ENCODE measurements around the gene LYG2. TPM values are rescaled to one million over a fixed set of nuclear protein-coding genes. Genes with fewer than 3 reads are reported as not detected.
"Not testable (repeated sequence)": the region's sequence is repeated elsewhere in the genome, so short reads cannot be mapped to it uniquely, and the experiment has no call there.

LYG2 gene
- total RNA-seq, 1 experiment from 2014 or later = not detected

DNA sequence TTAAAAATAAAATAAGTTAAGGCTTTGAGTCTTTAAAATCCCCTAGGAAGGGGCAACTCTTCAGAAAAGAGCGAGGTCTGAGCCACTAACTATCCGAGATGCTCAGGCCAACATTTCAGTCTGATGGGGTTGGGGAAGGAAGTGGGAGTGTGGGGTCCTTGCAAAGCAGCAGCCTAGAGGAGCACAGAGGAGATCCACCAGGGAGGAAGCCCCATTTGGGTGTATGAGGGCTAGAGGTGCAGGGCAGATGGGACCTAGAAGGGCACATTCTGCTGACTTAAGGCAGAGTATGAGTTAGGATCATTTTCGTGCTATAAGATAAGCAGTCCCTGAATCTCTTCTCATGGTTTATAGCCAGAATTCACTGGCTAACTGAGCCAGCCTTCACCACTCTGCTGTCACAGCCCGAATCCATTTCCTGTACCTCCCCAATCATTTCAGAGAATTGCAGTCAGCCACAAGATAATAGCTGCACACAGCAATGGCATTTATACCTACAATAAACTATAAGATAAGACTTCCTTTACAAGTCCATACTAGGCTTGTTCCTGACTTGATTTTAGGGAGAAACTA, 37.5 kb downstream of the LYG2 start:
- in situ Hi-C loops (cut with HindIII; ENCODE audit: low pct_unique_long_range_greater_than_20kb, low sequenced_read_pairs) = no loop called here
- DNase-seq (ENCODE audit: low read depth) = no peak

DNA sequence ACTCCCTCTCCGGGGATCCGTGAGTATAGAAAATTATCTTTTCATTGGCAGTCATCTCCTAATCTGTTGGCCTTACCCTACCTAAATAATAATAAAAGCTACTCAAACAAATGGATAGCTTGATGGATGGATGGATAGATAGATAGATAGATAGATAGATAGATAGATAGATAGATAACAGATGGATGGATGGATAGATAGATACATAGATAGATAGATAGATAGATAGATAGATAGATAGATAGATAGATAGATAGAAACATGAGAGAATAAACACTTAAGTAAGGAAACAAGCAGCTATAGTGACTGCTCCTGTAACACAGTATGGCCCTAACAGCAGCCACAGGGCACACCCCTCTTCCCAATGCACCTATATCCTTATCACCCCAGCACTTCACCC, 39.4 kb downstream of the LYG2 start:
- DNase-seq (ENCODE audit: low read depth) = no peak
- in situ Hi-C loops (cut with HindIII; ENCODE audit: low pct_unique_long_range_greater_than_20kb, low sequenced_read_pairs) = no loop called here

DNA sequence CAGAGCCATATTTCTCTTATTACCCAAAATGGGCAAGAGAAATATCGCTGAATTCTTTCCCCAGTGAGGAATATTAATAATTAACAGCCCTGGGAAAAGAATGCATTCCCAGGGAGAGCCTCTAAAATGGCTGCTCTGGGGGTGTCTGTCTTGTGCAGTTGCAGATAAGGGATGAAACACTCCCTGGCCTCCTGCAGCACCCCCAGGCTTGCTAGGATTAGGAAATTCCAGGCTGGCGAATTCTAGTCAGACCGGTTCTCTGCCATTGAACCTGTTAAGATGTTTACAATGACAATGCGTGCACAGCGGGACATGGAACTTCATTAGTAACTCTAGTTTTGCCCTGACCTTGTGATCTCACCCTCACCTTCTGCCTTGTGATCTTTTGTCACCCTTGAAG, 50.0 kb downstream of the LYG2 start:
- in situ Hi-C loops (cut with HindIII; ENCODE audit: low pct_unique_long_range_greater_than_20kb, low sequenced_read_pairs) = no loop called here
- DNase-seq (ENCODE audit: low read depth) = peak; percentile 9

DNA sequence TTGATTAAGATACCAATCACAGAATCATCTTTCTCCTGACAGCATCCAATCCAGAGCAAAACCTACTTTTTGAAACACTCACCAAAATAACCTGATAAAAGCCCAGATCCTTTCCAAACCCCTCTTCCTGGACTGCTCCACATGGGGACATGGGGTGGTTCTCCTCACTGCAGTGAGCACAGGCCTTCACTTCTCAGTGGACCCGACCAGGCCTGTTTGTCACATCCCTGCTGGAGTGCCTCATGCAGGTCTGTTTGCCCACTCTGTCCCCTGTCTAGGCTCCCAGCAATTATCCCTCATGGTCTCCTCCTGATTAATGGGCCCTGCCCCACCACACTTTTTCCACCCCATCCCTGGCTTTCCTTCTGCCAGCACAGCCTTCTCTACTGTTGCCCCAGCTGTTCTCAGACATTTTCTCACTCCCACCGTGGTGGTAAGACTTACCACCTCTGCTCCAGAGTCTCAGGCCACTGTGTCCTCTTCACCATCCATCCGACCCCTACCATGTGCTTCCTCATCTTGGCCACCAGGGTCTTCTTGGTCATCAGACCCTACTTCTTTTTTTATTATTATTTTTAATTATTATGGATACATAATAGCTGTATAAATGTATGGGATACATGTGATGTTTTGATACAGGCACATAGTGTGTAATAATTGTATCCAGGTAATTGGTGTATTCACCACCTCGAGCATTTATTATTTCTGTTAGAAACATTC, 53.3 kb downstream of the LYG2 start:
- DNase-seq (ENCODE audit: low read depth) = no peak
- in situ Hi-C loops (cut with HindIII; ENCODE audit: low pct_unique_long_range_greater_than_20kb, low sequenced_read_pairs) = no loop called here

DNA sequence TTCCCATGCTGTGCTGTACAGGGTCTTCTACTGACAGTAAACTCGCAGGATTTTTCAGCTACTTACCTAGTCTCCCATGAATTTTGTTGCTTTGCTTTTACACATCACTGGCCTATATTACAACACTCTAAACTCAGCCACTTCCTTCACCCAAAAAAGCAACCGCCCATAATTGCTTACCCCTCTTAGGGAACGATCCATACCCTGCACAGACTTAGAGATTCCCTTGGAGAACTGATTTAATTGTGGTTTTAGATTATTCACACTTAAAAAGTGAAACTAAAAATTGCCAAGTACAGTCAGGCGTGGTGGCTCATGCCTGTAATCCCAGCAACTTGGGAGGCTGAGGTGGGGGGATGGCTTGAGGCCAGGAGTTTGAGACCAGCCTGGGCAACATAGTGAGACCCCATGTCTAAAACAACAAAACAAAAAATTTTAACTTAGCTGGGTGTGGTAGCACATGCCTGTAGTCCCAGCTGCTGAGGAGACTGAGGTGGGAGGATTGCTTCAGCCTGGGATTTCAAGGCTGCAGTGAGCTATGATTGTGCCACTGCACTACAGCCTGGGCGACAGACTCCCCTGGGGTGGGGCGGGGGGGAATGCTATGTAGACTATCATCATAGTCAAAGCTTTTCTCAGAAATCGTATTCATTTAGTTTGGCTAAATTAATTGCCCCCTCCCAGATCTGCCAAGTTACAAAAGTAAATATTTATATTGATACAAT, 55.2 kb downstream of the LYG2 start:
- no peak for DNase-seq (ENCODE audit: low read depth)
- in situ Hi-C loops (cut with HindIII; ENCODE audit: low pct_unique_long_range_greater_than_20kb, low sequenced_read_pairs) = no loop called here

DNA sequence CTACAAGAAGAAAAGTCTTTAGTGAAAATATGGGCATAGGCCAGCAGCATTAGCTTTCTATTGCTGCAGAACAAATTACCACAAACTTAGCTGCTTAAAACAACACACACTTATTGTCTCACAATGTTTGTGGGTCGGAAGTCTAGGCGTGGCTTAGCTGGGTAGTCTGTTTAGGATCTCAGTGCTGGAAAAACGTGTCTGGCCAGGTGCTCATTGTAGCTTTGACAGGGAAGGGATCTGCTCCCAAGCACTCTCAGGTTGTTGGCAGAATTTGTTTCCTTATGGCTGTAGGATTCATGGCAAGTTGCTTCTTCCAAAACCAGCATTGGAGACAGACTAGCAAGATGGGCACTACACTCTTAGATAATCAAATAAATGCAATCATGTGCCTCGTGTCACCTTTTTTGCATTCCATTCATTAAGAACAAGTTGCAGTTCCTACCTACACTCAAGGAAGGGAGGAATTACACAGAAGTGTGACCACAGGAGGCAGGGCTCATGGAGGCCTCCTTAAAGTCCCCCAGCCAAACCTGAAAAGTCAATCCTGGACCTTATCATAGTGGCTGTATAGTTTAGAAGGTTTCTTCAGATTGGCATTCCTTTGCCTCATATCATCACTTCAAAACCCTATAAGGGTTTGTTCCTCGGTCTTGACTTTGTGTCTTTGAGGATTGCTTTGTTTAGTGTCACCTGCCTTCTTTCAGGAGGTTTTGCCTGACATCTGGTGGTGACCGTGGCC, 57.2 kb downstream of the LYG2 start:
- in situ Hi-C loops (cut with HindIII; ENCODE audit: low pct_unique_long_range_greater_than_20kb, low sequenced_read_pairs) = no loop called here
- no peak for DNase-seq (ENCODE audit: low read depth)

DNA sequence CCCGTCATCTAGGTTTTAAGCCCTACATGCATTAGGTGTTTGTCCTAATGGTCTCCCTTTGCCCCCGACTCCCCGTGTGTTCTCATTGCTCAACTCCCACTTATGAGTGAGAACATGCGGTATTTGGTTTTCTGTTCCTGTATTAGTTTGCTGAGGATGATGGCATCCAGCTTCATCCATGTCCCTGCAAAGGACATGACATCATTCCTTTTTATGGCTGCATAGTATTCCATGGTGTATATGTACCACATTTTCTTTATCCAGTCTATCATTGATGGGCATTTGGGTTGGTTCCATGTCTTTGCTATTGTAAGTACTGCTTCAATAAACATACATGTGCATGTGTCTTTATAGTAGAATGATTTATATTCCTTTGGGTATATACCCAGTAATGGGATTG, 63.1 kb downstream of the LYG2 start:
- in situ Hi-C loops (cut with HindIII; ENCODE audit: low pct_unique_long_range_greater_than_20kb, low sequenced_read_pairs) = not testable (repeated sequence)

More for the DNA sequence above, 63.1 kb downstream of the LYG2 start:
- DNase-seq (ENCODE audit: low read depth) = not testable (repeated sequence)

Other genes starting within 250 kb of the LYG2 start
- gene C2orf15, start 114.0 kb downstream of the LYG2 start, total RNA-seq (2014; rRNA removed; shearing (Covaris generic); ENCODE audit: low replicate concordance) = 0.95 and 4.2 TPM in 2 replicates
- 0.35 and 1.8 TPM in 2 replicates for gene TSGA10, start 100.7 kb downstream of the LYG2 start, total RNA-seq (2014; rRNA removed; shearing (Covaris generic); ENCODE audit: low replicate concordance)
- gene LIPT1, start 100.7 kb downstream of the LYG2 start, total RNA-seq (2014; rRNA removed; shearing (Covaris generic); ENCODE audit: low replicate concordance) = 15.7 and 25.2 TPM in 2 replicates
- 30.1 and 40.0 TPM in 2 replicates for gene MITD1, start 74.6 kb downstream of the LYG2 start, total RNA-seq (2014; rRNA removed; shearing (Covaris generic); ENCODE audit: low replicate concordance)
- gene MRPL30, start 74.5 kb downstream of the LYG2 start, total RNA-seq (2014; rRNA removed; shearing (Covaris generic); ENCODE audit: low replicate concordance) = 54.8 and 78.0 TPM in 2 replicates
- not detected in 2 replicates for gene LYG1, start 45.5 kb upstream of the LYG2 start, total RNA-seq (2014; rRNA removed; shearing (Covaris generic); ENCODE audit: low replicate concordance)
- gene TXNDC9, start 80.7 kb upstream of the LYG2 start, total RNA-seq (2014; rRNA removed; shearing (Covaris generic); ENCODE audit: low replicate concordance) = 92.7 and 117 TPM in 2 replicates
- gene EIF5B, start 81.7 kb upstream of the LYG2 start, total RNA-seq (2014; rRNA removed; shearing (Covaris generic); ENCODE audit: low replicate concordance) = 2.0 and 3.6 TPM in 2 replicates
- gene REV1, start 234.4 kb upstream of the LYG2 start, total RNA-seq (2014; rRNA removed; shearing (Covaris generic); ENCODE audit: low replicate concordance) = 16.2 and 33.9 TPM in 2 replicates

Measured in Caki2 (cell line).